SK-N-MC (cell line): Measurements from ENCODE around the gene POLE2.
"Not testable (repeated sequence)": the region's sequence is repeated elsewhere in the genome, so short reads cannot be mapped to it uniquely, and the experiment has no call there.

Experiments used
- DNase-seq: peaks from one replicate; pipeline ENCODE4 v3.0.0-alpha.2; 2011; ENCODE audit warnings: low read depth, low spot score
- H3K27ac ChIP-seq: fragments of 200-600 bp; sonication (generic); 2 replicates; pipeline ENCODE4 v1.5.1; 2016; ENCODE audit warnings: mixed run types
- H3K36me3 ChIP-seq: fragments of 200-600 bp; sonication (generic); 2 replicates; pipeline ENCODE4 v1.6.1; 2017; ENCODE audit warnings: antibody characterized with exemption, low read length, mixed read lengths; ENCODE audit not compliant: insufficient read depth
- H3K4me3 ChIP-seq: fragments of 200-600 bp; sonication (generic); 2 replicates; pipeline ENCODE4 v1.5.1; 2016
- H3K9ac ChIP-seq: fragments of 200-600 bp; sonication (generic); 2 replicates; pipeline ENCODE4 v1.8.0; 2017; ENCODE audit warnings: mixed run types, mixed read lengths; ENCODE audit not compliant: insufficient read length
- H3K9me3 ChIP-seq: fragments of 200-600 bp; sonication (generic); 2 replicates; pipeline ENCODE4 v1.6.1; 2017; ENCODE audit warnings: low read depth, mild to moderate bottlenecking, antibody characterized with exemption, low read length, moderate library complexity, mixed read lengths
- EZH2 ChIP-seq: fragments of 200-600 bp; sonication (generic); IDR thresholded peaks from one replicate; pipeline ENCODE4 v1.6.1; 2017; ENCODE audit warnings: antibody characterized with exemption
- FOXP2 ChIP-seq: optimal IDR thresholded peaks from 2 replicates; pipeline ENCODE3; 2011; ENCODE audit warnings: mild to moderate bottlenecking, moderate library complexity; ENCODE audit not compliant: insufficient read depth; ENCODE audit errors: extremely low read length, control extremely low read depth
- POLR2AphosphoS5 ChIP-seq: IDR thresholded peaks from 2 replicates; pipeline ENCODE4 v1.6.1; 2012; ENCODE audit warnings: mild to moderate bottlenecking, low read depth, low read length, borderline replicate concordance

POLE2 gene

DNA sequence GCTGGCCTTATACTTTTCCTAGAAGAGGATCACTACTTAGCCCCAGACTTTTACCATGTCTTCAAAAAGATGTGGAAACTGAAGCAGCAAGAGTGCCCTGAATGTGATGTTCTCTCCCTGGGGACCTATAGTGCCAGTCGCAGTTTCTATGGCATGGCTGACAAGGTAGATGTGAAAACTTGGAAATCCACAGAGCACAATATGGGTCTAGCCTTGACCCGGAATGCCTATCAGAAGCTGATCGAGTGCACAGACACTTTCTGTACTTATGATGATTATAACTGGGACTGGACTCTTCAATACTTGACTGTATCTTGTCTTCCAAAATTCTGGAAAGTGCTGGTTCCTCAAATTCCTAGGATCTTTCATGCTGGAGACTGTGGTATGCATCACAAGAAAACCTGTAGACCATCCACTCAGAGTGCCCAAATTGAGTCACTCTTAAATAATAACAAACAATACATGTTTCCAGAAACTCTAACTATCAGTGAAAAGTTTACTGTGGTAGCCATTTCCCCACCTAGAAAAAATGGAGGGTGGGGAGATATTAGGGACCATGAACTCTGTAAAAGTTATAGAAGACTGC, 65.9 kb downstream of the POLE2 start:
- Histone ChIP-seq H3K4me3 (peak overlapping the region; percentile 92), H3K9ac (peak overlapping the region; percentile 93), H3K27ac (peak overlapping the region; percentile 91), H3K9me3 (no peaks in the 10 kb centered on the region), H3K36me3 (peaks cover 21% of the 10 kb centered on the region)
- TF ChIP-seq EZH2 (no peak), POLR2AphosphoS5 (0 out of 2 replicates have a peak, but pooled peaks have one; percentile 14)
- DNase-seq: no peak

DNA sequence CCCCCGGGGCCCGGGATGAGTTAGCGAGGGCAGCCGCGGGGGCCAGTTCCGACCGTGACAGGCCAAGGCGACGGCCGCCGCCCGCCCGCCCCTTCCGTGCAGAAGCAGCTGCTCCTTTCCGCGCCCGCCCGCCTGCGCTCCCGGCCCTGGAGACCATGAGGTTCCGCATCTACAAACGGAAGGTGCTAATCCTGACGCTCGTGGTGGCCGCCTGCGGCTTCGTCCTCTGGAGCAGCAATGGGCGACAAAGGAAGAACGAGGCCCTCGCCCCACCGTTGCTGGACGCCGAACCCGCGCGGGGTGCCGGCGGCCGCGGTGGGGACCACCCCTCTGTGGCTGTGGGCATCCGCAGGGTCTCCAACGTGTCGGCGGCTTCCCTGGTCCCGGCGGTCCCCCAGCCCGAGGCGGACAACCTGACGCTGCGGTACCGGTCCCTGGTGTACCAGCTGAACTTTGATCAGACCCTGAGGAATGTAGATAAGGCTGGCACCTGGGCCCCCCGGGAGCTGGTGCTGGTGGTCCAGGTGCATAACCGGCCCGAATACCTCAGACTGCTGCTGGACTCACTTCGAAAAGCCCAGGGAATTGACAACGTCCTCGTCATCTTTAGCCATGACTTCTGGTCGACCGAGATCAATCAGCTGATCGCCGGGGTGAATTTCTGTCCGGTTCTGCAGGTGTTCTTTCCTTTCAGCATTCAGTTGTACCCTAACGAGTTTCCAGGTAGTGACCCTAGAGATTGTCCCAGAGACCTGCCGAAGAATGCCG, 66.7 kb downstream of the POLE2 start:
- Histone ChIP-seq H3K9ac (peak overlapping the region; percentile 93), H3K4me3 (peak overlapping the region; percentile 92), H3K9me3 (no peaks in the 10 kb centered on the region), H3K36me3 (peaks cover 26% of the 10 kb centered on the region), H3K27ac (no peak overlapping the region)
- DNase-seq: no peak
- TF ChIP-seq EZH2: no peak
- TF ChIP-seq FOXP2: no peak
- no peak for TF ChIP-seq POLR2AphosphoS5

DNA sequence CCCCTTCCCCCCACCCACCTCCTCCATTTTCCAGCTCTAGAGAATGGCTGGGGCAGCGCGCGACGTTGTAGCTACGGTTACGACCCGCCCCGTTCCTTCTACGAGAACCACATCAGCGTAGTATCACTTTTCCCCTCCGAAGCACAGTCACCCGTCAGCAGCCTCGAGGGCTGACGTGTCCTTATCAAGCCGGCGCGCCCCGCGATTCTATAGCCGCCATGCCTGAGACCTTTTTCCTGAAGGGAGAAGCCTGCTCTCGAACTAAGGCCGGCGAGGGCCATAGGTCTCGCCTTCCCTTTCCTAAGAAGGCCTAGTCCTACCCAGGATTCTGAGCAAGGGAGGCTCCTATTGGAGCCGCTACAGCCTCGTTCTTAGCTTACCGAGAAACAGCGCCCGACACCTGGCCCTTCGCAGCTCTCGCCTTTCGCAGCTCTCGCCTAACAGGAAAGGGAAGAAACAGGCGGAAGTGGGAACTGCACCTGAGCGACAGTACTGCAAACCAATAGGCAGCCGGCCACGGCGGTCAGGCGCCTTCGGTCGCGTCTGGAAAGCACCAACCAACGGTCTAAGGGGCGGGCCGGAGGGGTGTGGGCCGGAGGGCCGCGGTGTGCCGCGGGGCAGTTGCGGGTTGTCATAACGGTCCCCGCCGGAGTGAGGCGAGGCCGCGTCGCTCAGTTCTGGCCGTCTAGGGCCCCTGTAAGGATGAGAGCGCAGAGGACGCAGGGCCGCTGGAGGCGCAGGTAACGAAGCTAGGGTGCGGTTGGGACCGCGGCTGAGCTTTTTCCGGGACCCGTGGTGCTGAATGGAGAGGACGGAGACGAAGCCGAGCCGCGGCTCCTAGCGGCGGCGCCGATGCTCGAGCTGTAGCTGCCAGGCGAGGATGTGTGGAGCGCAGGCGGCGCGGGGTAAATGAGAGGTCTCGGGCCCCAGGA, 67.6 kb downstream of the POLE2 start, which contains the start of the genes MGAT2 and RPL36AL:
TSS of gene MGAT2 (plus strand) at position 618 of the 932 bp plus-strand sequence. CDS start 470 bp downstream, outside the sequence.
TSS of gene RPL36AL (minus strand) at position 445 of the 932 bp plus-strand sequence. CDS start 1,522 bp downstream, outside the sequence.
- peaks cover 31% of the 10 kb centered on the region for H3K36me3 ChIP-seq
- peak; percentile 85 for DNase-seq

DNA sequence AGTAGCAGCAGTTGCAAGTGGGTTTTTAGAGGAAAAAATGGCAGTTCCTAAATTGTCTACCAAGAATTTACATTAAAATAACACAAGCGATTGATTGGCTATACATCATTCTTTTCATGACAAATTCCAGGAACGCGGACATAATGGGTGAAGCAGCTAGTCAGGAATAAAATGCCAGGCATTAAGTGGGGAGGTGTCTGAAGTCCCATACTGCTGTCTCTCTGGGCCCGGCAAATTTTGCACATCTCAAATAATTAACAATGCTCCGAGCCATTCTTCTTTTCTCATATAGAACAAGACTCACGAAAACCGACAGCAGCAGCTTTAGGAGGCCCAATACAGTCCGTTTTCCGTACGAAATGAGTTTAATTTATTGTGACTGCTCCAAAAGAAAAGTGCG, 68.3 kb downstream of the POLE2 start:
- Histone ChIP-seq H3K9me3 (no peaks in the 10 kb centered on the region), H3K36me3 (peaks cover 36% of the 10 kb centered on the region), H3K9ac (peak overlapping the region; percentile 93), H3K4me3 (peak overlapping the region; percentile 92), H3K27ac (peak overlapping the region; percentile 89; the same call in 1 of the 2 replicates)
- DNase-seq: no peak
- TF ChIP-seq POLR2AphosphoS5 (no peak), EZH2 (no peak), FOXP2 (no peak)

More for the DNA sequence above, 67.6 kb downstream of the POLE2 start, which contains the start of the genes MGAT2 and RPL36AL:
- H3K9ac ChIP-seq: peak within 1 kb of the TSS; percentile 93
- peak within 1 kb of the TSS; percentile 92 for H3K4me3 ChIP-seq
- peak within 1 kb of the TSS; percentile 89 for H3K27ac ChIP-seq
- TF ChIP-seq POLR2AphosphoS5 (peak; percentile 98), EZH2 (no peak)
- H3K9me3 ChIP-seq: no peaks in the 10 kb centered on the region

DNA sequence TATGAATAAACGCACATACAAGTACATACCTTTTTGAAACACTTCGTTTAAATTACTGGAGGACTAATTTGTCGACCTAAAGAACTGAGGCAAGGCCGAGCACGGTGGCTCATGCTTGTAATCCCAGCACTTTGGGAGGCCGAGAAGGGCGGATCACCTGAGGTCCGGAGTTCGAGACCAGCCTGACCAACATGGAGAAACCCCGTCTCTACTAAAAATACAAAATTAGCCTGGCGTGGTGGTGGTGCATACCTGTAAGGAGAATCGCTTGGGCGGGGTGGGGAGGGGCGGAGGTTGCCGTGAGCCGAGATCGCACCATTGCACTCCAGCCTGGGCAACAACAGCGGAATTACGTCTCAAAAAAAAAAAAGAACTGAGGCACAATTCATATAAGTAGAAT, 68.7 kb downstream of the POLE2 start:
- peaks cover 40% of the 10 kb centered on the region for H3K36me3 ChIP-seq

DNA sequence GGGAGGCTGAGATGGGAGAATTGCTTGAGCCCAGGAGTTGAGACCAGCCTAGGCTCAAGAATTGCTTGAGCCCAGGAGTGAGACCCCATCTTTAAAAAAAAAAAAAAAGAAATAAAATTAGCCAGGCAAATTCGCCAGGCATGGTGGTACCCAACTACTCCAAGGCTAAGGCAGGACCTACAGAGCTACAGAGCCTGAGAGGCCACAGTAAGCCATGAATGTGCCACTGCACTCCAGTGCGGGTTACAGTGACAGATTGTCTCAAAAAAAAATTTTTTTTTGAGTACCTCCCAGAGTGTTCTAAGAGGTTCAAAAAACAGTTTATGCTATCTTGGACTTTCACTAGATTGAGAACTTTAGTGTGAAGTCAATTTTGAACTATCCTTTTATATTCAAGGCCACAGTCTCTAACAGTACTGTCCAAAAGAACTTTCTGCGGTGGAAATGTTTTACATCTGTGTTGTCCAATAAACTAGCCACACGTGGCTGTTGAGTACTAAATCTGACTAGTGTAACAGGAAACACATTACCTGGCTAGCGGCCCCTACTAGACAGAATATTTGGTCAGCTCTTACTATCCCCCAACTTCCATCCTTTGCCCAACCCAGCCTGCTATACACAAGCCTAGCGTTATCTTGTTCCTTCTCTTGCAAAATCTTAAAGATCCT, 70.0 kb downstream of the POLE2 start:
- Histone ChIP-seq H3K9ac (no peak overlapping the region), H3K4me3 (no peak overlapping the region), H3K27ac (peak overlapping the region; percentile 63; the same call in 1 of the 2 replicates), H3K9me3 (no peaks in the 10 kb centered on the region), H3K36me3 (peaks cover 42% of the 10 kb centered on the region)
- no peak for TF ChIP-seq EZH2
- TF ChIP-seq FOXP2: no peak
- TF ChIP-seq POLR2AphosphoS5: no peak
- DNase-seq: no peak

More for the DNA sequence above, 68.7 kb downstream of the POLE2 start:
- peak overlapping the region; percentile 93 for H3K9ac ChIP-seq
- not testable (repeated sequence) for H3K27ac ChIP-seq, DNase-seq, H3K9me3 ChIP-seq
- H3K4me3 ChIP-seq: peak overlapping the region; percentile 92

DNA sequence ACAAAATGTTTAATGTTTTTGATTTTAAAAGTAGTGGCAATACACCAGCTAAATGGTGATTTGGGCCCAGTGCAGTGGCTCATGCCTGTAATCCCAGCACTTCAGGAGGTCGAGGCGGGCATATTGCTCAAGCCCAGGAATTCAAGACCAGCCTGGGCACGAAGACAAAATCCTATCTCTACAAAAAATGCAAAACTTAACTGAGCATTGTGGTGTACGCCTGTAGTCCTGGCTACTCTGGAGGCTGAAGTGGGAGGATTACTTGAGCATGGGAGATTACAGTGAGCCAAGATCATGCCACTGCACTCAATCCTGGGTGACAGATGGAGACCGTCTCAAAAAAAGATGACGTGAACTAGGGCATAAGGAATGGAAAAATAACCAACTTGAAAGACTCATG, 72.2 kb downstream of the POLE2 start:
- no peak for DNase-seq
- peak overlapping the region; percentile 75 for H3K27ac ChIP-seq
- no peak overlapping the region for H3K9ac ChIP-seq
- TF ChIP-seq POLR2AphosphoS5 (no peak), EZH2 (no peak), FOXP2 (no peak)
- H3K9me3 ChIP-seq: no peaks in the 10 kb centered on the region
- no peak overlapping the region for H3K4me3 ChIP-seq
- H3K36me3 ChIP-seq: peaks cover 49% of the 10 kb centered on the region
